Erythroblast (primary cell): ENCODE results near the gene SACM1L.

Source experiments
- GATA1 ChIP-seq: IDR thresholded peaks from 2 replicates; pipeline ENCODE4 v1.6.1; 2011; ENCODE audit warnings: low read depth, mild to moderate bottlenecking, control low read depth, low read length, moderate library complexity
- POLR2A ChIP-seq: IDR thresholded peaks from 2 replicates; pipeline ENCODE4 v1.6.1; 2011; ENCODE audit warnings: mild to moderate bottlenecking, low read length

GRCh38 chr3:45667569-45667934 lies 21.6 kb upstream of the SACM1L start:
- TF ChIP-seq POLR2A = no peak
- no peak for TF ChIP-seq GATA1
